Suppressor macrophage treated with lipopolysaccharide for 4 hours (primary cell): ENCODE data around the gene ARHGEF4.

ENCODE experiments used
- DNase-seq: peaks from one replicate; pipeline ENCODE4 v3.0.0-alpha.2; 2020

The ARHGEF4 gene

GRCh38 chr2:130837811-130838565, 1.3 kb downstream of the ARHGEF4 start:
- no peak for DNase-seq

GRCh38 chr2:130839011-130839780, 2.5 kb downstream of the ARHGEF4 start:
- DNase-seq = no peak

GRCh38 chr2:130840506-130840905, 3.8 kb downstream of the ARHGEF4 start:
- DNase-seq = no peak

- DNase-seq = no peak
Measured at GRCh38 chr2:130841741-130842365, 5.1 kb downstream of the ARHGEF4 start.

GRCh38 chr2:130842770-130843169, 6.1 kb downstream of the ARHGEF4 start:
- DNase-seq = no peak

- no peak for DNase-seq
Measured at GRCh38 chr2:130843321-130843985, 6.7 kb downstream of the ARHGEF4 start.

- no peak for DNase-seq
Measured at GRCh38 chr2:130844161-130844560, 7.4 kb downstream of the ARHGEF4 start.

GRCh38 chr2:130845505-130846085, 8.9 kb downstream of the ARHGEF4 start:
- DNase-seq = no peak

GRCh38 chr2:130846233-130846632, 9.5 kb downstream of the ARHGEF4 start:
- no peak for DNase-seq

- no peak for DNase-seq
Measured at GRCh38 chr2:130846686-130847375, 10.1 kb downstream of the ARHGEF4 start.

GRCh38 chr2:130847776-130848525, 11.2 kb downstream of the ARHGEF4 start:
- DNase-seq = no peak

- DNase-seq = no peak
Measured at GRCh38 chr2:130848526-130849210, 12.0 kb downstream of the ARHGEF4 start.

GRCh38 chr2:130849896-130850787, 13.4 kb downstream of the ARHGEF4 start:
- DNase-seq = no peak

- no peak for DNase-seq
Measured at GRCh38 chr2:130850788-130851623, 14.3 kb downstream of the ARHGEF4 start.

- DNase-seq = no peak
Measured at GRCh38 chr2:130851624-130852382, 15.1 kb downstream of the ARHGEF4 start.

- no peak for DNase-seq
Measured at GRCh38 chr2:130852521-130853115, 15.9 kb downstream of the ARHGEF4 start.

- DNase-seq = no peak
Measured at GRCh38 chr2:130853391-130853790, 16.7 kb downstream of the ARHGEF4 start.

- DNase-seq = no peak
Measured at GRCh38 chr2:130854301-130854700, 17.6 kb downstream of the ARHGEF4 start.
